Stimulated activated CD4-positive, alpha-beta T cell treated with anti-CD3 and anti-CD28 coated beads, TNF-alpha, amount 100 ng/mL, for 48 hours (primary cell): Measurements from ENCODE around the gene ARHGDIB.

Experiments
- DNase-seq, 3 donors: peaks; one replicate each; pipeline ENCODE4 v3.0.0-alpha.2; 2020; ENCODE audit warnings: low read depth in 3 of 3

ARHGDIB gene

DNA sequence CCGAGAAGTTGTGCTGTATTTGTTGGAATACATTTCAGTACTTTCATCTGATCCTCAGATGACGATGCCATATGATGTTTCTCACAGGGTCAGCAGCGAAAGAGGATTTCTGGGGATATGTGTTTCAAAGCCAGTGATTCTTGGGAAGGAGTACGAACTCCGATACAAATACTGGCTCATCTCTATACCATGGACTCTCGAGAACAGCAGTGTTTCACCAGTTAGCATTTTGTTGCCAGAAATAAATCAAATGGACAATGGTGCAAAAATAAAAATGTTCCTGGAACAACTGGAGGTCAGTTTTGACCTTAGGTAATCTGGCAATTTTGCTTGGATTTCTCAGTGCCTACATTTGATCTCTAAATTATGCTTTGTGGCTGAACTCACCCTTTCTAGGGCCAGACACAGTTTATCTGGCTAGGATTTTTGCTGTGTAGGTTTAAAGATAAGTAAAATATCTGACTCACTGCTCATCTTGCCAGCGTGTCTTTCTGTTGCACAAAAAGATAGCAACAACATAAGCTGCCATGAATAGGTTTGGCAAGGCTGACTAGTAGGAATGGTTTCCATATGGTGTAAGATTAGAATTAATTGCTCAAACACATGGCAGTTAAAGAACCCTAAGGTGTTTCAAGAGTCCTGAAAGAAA is 64.8 kb downstream of the ARHGDIB start:
- DNase-seq: no peak

GRCh38 chr12:14893506-14894250 is 67.7 kb downstream of the ARHGDIB start:
- no peak for DNase-seq

- no peak for DNase-seq
Measured at GRCh38 chr12:14892726-14893505, 68.5 kb downstream of the ARHGDIB start.
